Transverse colon (tissue), 4 donors: ENCODE measurements around the gene ANKRD23. TPM values are rescaled to one million over a fixed set of nuclear protein-coding genes. Genes with fewer than 3 reads are reported as not detected.

Experiments used
- DNase-seq: peaks from one replicate; pipeline ENCODE4 v3.0.0-alpha.2; 2019
- H3K27ac ChIP-seq, 4 donors: fragments of 200-600 bp; sonication (generic); 2 replicates each; pipeline ENCODE4 v1.5.1; 2016 to 2018; ENCODE audit warnings: inconsistent platforms in 4 of 4
- H3K27me3 ChIP-seq: fragments of 200-600 bp; sonication (generic); 2 replicates; pipeline ENCODE4 v1.5.1; 2017; ENCODE audit warnings: inconsistent platforms
- H3K36me3 ChIP-seq, 4 donors: fragments of 200-600 bp; sonication (generic); 2 replicates each; pipeline ENCODE4 v1.5.1; 2017 to 2019; ENCODE audit warnings: inconsistent platforms in 4 of 4
- H3K4me1 ChIP-seq, 4 donors: fragments of 200-600 bp; sonication (generic); 2 replicates each; pipeline ENCODE4 v1.5.1; 2017 to 2020; ENCODE audit warnings: inconsistent platforms in 4 of 4
- H3K4me3 ChIP-seq, 4 donors: fragments of 200-600 bp; sonication (generic); 1 replicate in 1 of 4; 2 replicates in 3 of 4; pipeline versions ENCODE4 v1.5.1 to v1.6.1; 2017 to 2019; ENCODE audit warnings: inconsistent platforms in 4 of 4
- H3K9me3 ChIP-seq, 2 donors: fragments of 200-600 bp; sonication (generic); 2 replicates each; pipeline ENCODE4 v1.5.1; 2017 to 2019; ENCODE audit warnings: inconsistent platforms in 2 of 2
- CTCF ChIP-seq, 5 experiments: fragments of 200-600 bp in 3 of 5; fragments of 450-650 bp in 2 of 5; sonication (generic) in 3 of 5; IDR thresholded peaks; 1 replicate in 2 of 5; 2 replicates in 3 of 5; pipeline ENCODE4 v1.5.1; 2016 to 2017; ENCODE audit warnings: antibody characterized with exemption in 5 of 5, inconsistent platforms in 3 of 5, mild to moderate bottlenecking in 2 of 5, moderate library complexity in 1 of 5
- EP300 ChIP-seq: sonication (generic); formaldehyde crosslinking; IDR thresholded peaks from one replicate; pipeline ENCODE4 v1.6.1; 2017; ENCODE audit warnings: antibody characterized with exemption, low read depth
- POLR2A ChIP-seq: fragments of 450-650 bp; IDR thresholded peaks from one replicate; pipeline ENCODE4 v1.6.1; 2016; ENCODE audit warnings: antibody characterized with exemption, mild to moderate bottlenecking, moderate library complexity
- POLR2AphosphoS5 ChIP-seq, 3 donors: sonication (generic); formaldehyde crosslinking; IDR thresholded peaks; one replicate each; pipeline ENCODE4 v1.6.1; 2016; ENCODE audit warnings: antibody characterized with exemption in 3 of 3
- WGBS, 2 donors: methylation state at CpG; one replicate each; pipeline ENCODE4 v1.1.5; 2018; ENCODE audit warnings: low coverage in 1 of 2; 5-methylcytosine and 5-hydroxymethylcytosine counted together
- in situ Hi-C, 4 donors: fragments of 200-750 bp; cut with MboI; loops; one replicate each; pipeline versions ENCODE4 v1.15.0 to v1.15.1; 2017; ENCODE audit warnings: low sequenced_read_pairs in 3 of 4, low pct_ligation_motif_present in 1 of 4, low pct_unique_long_range_greater_than_20kb in 1 of 4
- intact Hi-C: fragments of 100-400 bp; cut with DNase I; formaldehyde crosslinking; loops from one replicate; pipeline ENCODE4 v1.15.1; 2023; ENCODE audit warnings: low total_unique reads
- total RNA-seq, 4 donors: library from RNA; depleted of rRNA; stranded (reverse); fragments of >200 nt; gene quantifications; one replicate each; pipeline ENCODE4 v1.1.0, GENCODE V29; 2016

The ANKRD23 gene
- total RNA-seq, 4 donors from 2014 or later: 4.1 to 22.7 (median 7.0) TPM

GRCh38 chr2:96819876-96820511 is 23.8 kb downstream of the ANKRD23 start:
- Histone ChIP-seq H3K27me3 (no peaks in the 10 kb centered on the region), H3K36me3 (peaks cover 0 to 4% (median 2%) of the 10 kb centered on the region in 4 donors), H3K27ac (peak overlapping the region in 3 of 4 donors; percentile 40 to 98 (median 42)), H3K9me3 (no peaks in the 10 kb centered on the region), H3K4me3 (no peak overlapping the region), H3K4me1 (peaks cover 29 to 81% (median 62%) of the 10 kb centered on the region in 4 donors)
- in situ Hi-C loops (no loop called here), intact Hi-C loops (loop anchor here (10.0 kb wide), 1 partner anchor 55 kb away; the partner anchor contains the start of gene CNNM4)
- DNase-seq: no peak
- TF ChIP-seq POLR2AphosphoS5 (IDR thresholded peaks at IDR 0.05) (no peak), EP300 (no peak), CTCF (IDR thresholded peaks at IDR 0.05) (no peak), POLR2A (no peak)
- WGBS, 2 donors: 69 to 77% methylated on average over 6 to 12 of the region's 12 CpGs

GRCh38 chr2:96819128-96819875 is 24.5 kb downstream of the ANKRD23 start:
- Histone ChIP-seq H3K4me1 (peaks cover 31 to 81% (median 61%) of the 10 kb centered on the region in 4 donors), H3K36me3 (peaks cover 0 to 4% (median 0%) of the 10 kb centered on the region in 4 donors), H3K27me3 (no peaks in the 10 kb centered on the region), H3K4me3 (peak overlapping the region in 2 of 4 donors; percentile 6 to 68), H3K9me3 (no peaks in the 10 kb centered on the region), H3K27ac (peak overlapping the region; percentile 40 to 98 (median 60))
- peak; percentile 81 for DNase-seq
- intact Hi-C loops (loop anchor here (10.0 kb wide), 1 partner anchor 55 kb away; the partner anchor contains the start of gene CNNM4), in situ Hi-C loops (no loop called here)
- 63% methylated on average over 8 of the region's 10 CpGs; no CpG with 5 or more reads in 1 of the 2 donors for WGBS, 2 donors
- TF ChIP-seq POLR2AphosphoS5 (IDR thresholded peaks at IDR 0.05) (peak; percentile 59 to 80 (median 67)), CTCF (IDR thresholded peaks at IDR 0.05) (no peak), POLR2A (no peak)

GRCh38 chr2:96817882-96818281 is 25.9 kb downstream of the ANKRD23 start:
- peaks cover 34 to 79% (median 55%) of the 10 kb centered on the region in 4 donors for H3K4me1 ChIP-seq
- no peaks in the 10 kb centered on the region for H3K9me3 ChIP-seq
- intact Hi-C loops: loop anchor here (2.0 to 10.0 kb wide), 2 partner anchors 41 to 53 kb away; partner anchors contain the start of genes ANKRD39 and CNNM4
- in situ Hi-C loops: no loop called here
- no peak for DNase-seq
- peaks cover 0 to 3% (median 0%) of the 10 kb centered on the region in 4 donors for H3K36me3 ChIP-seq
- peak overlapping the region; percentile 52 to 79 (median 62) for H3K4me3 ChIP-seq
- WGBS, 2 donors: 48 to 73% methylated on average over 3 to 8 of the region's 8 CpGs
- TF ChIP-seq EP300 (no peak), CTCF (IDR thresholded peaks at IDR 0.05) (no peak), POLR2AphosphoS5 (IDR thresholded peaks at IDR 0.05) (no peak), POLR2A (no peak)
- H3K27me3 ChIP-seq: no peaks in the 10 kb centered on the region
- H3K27ac ChIP-seq: peak overlapping the region in 3 of 4 donors; percentile 40 to 98 (median 98)
